Neuronal stem cell (in vitro differentiated cells): Measurements from ENCODE around the gene KRT75.

ENCODE experiments used
- DNase-seq: peaks from one replicate; pipeline ENCODE4 v3.0.0-alpha.2; 2013; ENCODE audit warnings: low spot score
- H2AFZ ChIP-seq: one replicate; pipeline ENCODE4 v1.6.1; 2013; ENCODE audit warnings: mild to moderate bottlenecking, low read length, inconsistent platforms
- H2AK5ac ChIP-seq: 2 replicates; pipeline ENCODE4 v1.6.1; 2013; ENCODE audit warnings: low read depth, mild to moderate bottlenecking, inconsistent platforms, low read length, moderate library complexity, mixed read lengths
- H2BK120ac ChIP-seq: 2 replicates; pipeline ENCODE4 v1.6.1; 2013; ENCODE audit warnings: low read depth, mild to moderate bottlenecking, inconsistent platforms, low read length, moderate library complexity, mixed read lengths
- H2BK12ac ChIP-seq: one replicate; pipeline ENCODE4 v1.6.1; 2013; ENCODE audit warnings: low read length, inconsistent platforms
- H2BK15ac ChIP-seq: 2 replicates; pipeline ENCODE4 v1.6.1; 2013; ENCODE audit warnings: mild to moderate bottlenecking, low read length, inconsistent platforms, mixed read lengths
- H2BK5ac ChIP-seq: one replicate; pipeline ENCODE4 v1.6.1; 2013; ENCODE audit warnings: inconsistent platforms, mild to moderate bottlenecking, low read length, moderate library complexity
- H3K14ac ChIP-seq: one replicate; pipeline ENCODE4 v1.6.1; 2013; ENCODE audit warnings: low read length, inconsistent platforms
- H3K18ac ChIP-seq: 2 replicates; pipeline ENCODE4 v1.6.1; 2013; ENCODE audit warnings: low read length, inconsistent platforms
- H3K23ac ChIP-seq: 2 replicates; pipeline ENCODE4 v1.6.1; 2013; ENCODE audit warnings: low read depth, mild to moderate bottlenecking, mixed read lengths, low read length, inconsistent platforms; ENCODE audit not compliant: poor library complexity
- H3K27ac ChIP-seq: replicated peaks from 3 replicates; pipeline ENCODE4 v1.5.1; 2013; ENCODE audit warnings: low read length, inconsistent platforms
- H3K27me3 ChIP-seq, 3 experiments: 2 replicates each; pipeline ENCODE4 v1.6.1; 2013; ENCODE audit warnings: low read length in 3 of 3, mild to moderate bottlenecking in 2 of 3, inconsistent platforms in 1 of 3, low read depth in 1 of 3, mixed read lengths in 1 of 3, moderate library complexity in 1 of 3; ENCODE audit not compliant: control insufficient read depth in 3 of 3, insufficient read depth in 3 of 3
- H3K36me3 ChIP-seq, 2 donors: replicated peaks in 1 of 2; 2 replicates each; pipeline ENCODE4 v1.6.1; 2013; ENCODE audit warnings: low read length in 2 of 2; ENCODE audit not compliant: control insufficient read depth in 2 of 2, insufficient read depth in 2 of 2
- H3K4ac ChIP-seq: 2 replicates; pipeline ENCODE4 v1.6.1; 2013; ENCODE audit warnings: inconsistent platforms, mild to moderate bottlenecking, low read length, moderate library complexity
- H3K4me1 ChIP-seq, 2 donors: 1 replicate in 1 of 2; 2 replicates in 1 of 2; pipeline ENCODE4 v1.6.1; 2013; ENCODE audit warnings: low read length in 2 of 2, low read depth in 1 of 2; ENCODE audit not compliant: control insufficient read depth in 2 of 2, insufficient read depth in 1 of 2
- H3K4me2 ChIP-seq: one replicate; pipeline ENCODE4 v1.6.1; 2013; ENCODE audit warnings: mild to moderate bottlenecking, low read length, inconsistent platforms; ENCODE audit not compliant: insufficient read depth, poor library complexity, severe bottlenecking
- H3K4me3 ChIP-seq, 2 donors: 2 replicates each; pipeline ENCODE4 v1.5.1; 2013; ENCODE audit warnings: low read length in 2 of 2, mild to moderate bottlenecking in 2 of 2, inconsistent platforms in 1 of 2, moderate library complexity in 1 of 2
- H3K79me1 ChIP-seq: one replicate; pipeline ENCODE4 v1.6.1; 2013; ENCODE audit warnings: low read depth, mild to moderate bottlenecking, inconsistent platforms, low read length, moderate library complexity
- H3K9ac ChIP-seq: one replicate; pipeline ENCODE4 v1.6.1; 2013; ENCODE audit warnings: mild to moderate bottlenecking, low read depth, low read length, inconsistent platforms; ENCODE audit not compliant: poor library complexity
- H3K9me3 ChIP-seq, 2 donors: replicated peaks in 1 of 2; 2 replicates each; pipeline versions ENCODE3 to v1.6.1; 2013; ENCODE audit warnings: low read length in 2 of 2, mild to moderate bottlenecking in 2 of 2, inconsistent platforms in 1 of 2, low read depth in 1 of 2, mixed read lengths in 1 of 2, moderate library complexity in 1 of 2; ENCODE audit not compliant: control insufficient read depth in 2 of 2, insufficient read depth in 1 of 2
- H4K8ac ChIP-seq: one replicate; pipeline ENCODE4 v1.6.1; 2013; ENCODE audit warnings: low read depth, mild to moderate bottlenecking, inconsistent platforms, low read length, moderate library complexity
- H4K91ac ChIP-seq: one replicate; pipeline ENCODE4 v1.6.1; 2013; ENCODE audit warnings: low read length, low read depth, mild to moderate bottlenecking, inconsistent platforms; ENCODE audit not compliant: poor library complexity
- WGBS, 2 donors: extraction: QIAGEN DNeasy Blood & Tissue Kit; methylation state at CpG; one replicate each; pipeline ENCODE4 v1.1.7; 2013; ENCODE audit warnings: missing lambda C conversion rate in 2 of 2, mixed read lengths in 1 of 2; ENCODE audit not compliant: insufficient read length in 2 of 2, insufficient replicate concordance in 1 of 2; ENCODE audit errors: extremely low coverage in 2 of 2; 5-methylcytosine and 5-hydroxymethylcytosine counted together

The KRT75 gene

DNA sequence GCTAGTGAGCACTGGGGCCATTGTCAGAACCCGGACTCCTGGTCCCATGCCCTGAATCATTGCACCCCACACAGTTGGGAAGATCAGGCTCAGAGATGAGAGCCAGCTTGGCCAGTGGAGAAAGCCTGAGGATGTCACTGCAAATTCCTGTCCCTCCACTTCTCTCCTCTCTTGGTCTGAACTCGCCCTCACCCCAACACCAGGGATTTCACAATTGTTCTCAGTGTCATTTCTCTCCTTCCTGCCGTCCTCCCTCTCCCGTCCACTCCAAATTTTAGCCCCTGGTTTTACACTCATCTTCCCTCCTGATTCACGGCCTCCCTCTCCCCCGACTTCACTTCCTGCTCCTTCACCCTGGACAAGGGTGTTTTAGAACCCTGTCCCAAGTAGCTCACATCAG lies 11.1 kb downstream of the KRT75 start:
- no CpG with 5 or more reads among the region's 6 CpGs for WGBS, 2 donors
- H3K27ac ChIP-seq, result no peak overlapping the region
- no peak for DNase-seq

DNA sequence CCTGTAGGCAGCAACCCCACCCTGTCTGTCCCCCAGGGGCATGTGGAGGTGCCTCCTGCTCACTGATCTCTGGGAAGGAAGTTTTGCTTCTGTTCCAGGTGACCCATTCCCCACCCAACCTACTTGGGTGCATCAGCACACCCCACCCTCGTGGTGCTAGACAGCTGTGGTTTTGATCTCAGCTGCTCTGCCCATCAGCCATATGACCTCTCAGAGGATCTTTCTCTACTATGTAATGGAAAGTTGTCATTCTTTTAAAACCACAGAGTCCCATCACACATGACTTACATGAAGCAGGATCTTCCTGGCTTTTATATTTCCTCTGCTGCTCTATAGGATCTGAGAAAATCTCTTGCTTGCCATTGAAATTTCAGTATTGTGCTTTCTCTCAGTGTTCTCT lies 14.5 kb downstream of the KRT75 start:
- no peak overlapping the region for H3K27ac ChIP-seq
- no peaks in the 10 kb centered on the region for H3K9me3 ChIP-seq
- DNase-seq, result no peak
- peaks cover 0 to 15% of the 10 kb centered on the region in 2 donors for H3K4me1 ChIP-seq
- H2BK15ac ChIP-seq, result no peak overlapping the region
- no peak overlapping the region for H2BK120ac ChIP-seq
- no peak overlapping the region for H4K91ac ChIP-seq
- no peak overlapping the region for H2BK5ac ChIP-seq
- peaks cover 0 to 7% (median 0%) of the 10 kb centered on the region in 3 experiments for H3K27me3 ChIP-seq
- no peak overlapping the region for H2BK12ac ChIP-seq
- H3K14ac ChIP-seq, result no peak overlapping the region
- no peak overlapping the region for H3K4me3 ChIP-seq
- no peak overlapping the region for H4K8ac ChIP-seq
- H3K79me1 ChIP-seq, result no peaks in the 10 kb centered on the region
- no peak overlapping the region for H3K4ac ChIP-seq
- no peak overlapping the region for H3K23ac ChIP-seq
- WGBS, 2 donors, result no CpG with 5 or more reads among the region's 1 CpG
- no peaks in the 10 kb centered on the region for H3K36me3 ChIP-seq
- H3K18ac ChIP-seq, result no peak overlapping the region
- H3K9ac ChIP-seq, result no peak overlapping the region
- H3K4me2 ChIP-seq, result no peak overlapping the region
- H2AFZ ChIP-seq, result no peak overlapping the region
- no peak overlapping the region for H2AK5ac ChIP-seq

More for the DNA sequence above, 11.1 kb downstream of the KRT75 start:
- H3K4me1 ChIP-seq, result peaks cover 0 to 8% of the 10 kb centered on the region in 2 donors
- H3K27me3 ChIP-seq, result peaks cover 0 to 7% (median 0%) of the 10 kb centered on the region in 3 experiments
- no peak overlapping the region for H4K8ac ChIP-seq
- H3K18ac ChIP-seq, result peak overlapping the region; percentile 15
- no peak overlapping the region for H2BK15ac ChIP-seq
- no peak overlapping the region for H4K91ac ChIP-seq
- H3K9me3 ChIP-seq, result no peaks in the 10 kb centered on the region
- H3K36me3 ChIP-seq, result no peaks in the 10 kb centered on the region
- H2BK12ac ChIP-seq, result no peak overlapping the region
- no peak overlapping the region for H3K14ac ChIP-seq
- H3K4me2 ChIP-seq, result no peak overlapping the region
- no peak overlapping the region for H2BK5ac ChIP-seq
- H3K4me3 ChIP-seq, result no peak overlapping the region
- no peak overlapping the region for H2AFZ ChIP-seq
- no peak overlapping the region for H2BK120ac ChIP-seq
- no peak overlapping the region for H3K4ac ChIP-seq
- H3K79me1 ChIP-seq, result no peaks in the 10 kb centered on the region
- H3K23ac ChIP-seq, result no peak overlapping the region
- no peak overlapping the region for H2AK5ac ChIP-seq
- no peak overlapping the region for H3K9ac ChIP-seq

DNA sequence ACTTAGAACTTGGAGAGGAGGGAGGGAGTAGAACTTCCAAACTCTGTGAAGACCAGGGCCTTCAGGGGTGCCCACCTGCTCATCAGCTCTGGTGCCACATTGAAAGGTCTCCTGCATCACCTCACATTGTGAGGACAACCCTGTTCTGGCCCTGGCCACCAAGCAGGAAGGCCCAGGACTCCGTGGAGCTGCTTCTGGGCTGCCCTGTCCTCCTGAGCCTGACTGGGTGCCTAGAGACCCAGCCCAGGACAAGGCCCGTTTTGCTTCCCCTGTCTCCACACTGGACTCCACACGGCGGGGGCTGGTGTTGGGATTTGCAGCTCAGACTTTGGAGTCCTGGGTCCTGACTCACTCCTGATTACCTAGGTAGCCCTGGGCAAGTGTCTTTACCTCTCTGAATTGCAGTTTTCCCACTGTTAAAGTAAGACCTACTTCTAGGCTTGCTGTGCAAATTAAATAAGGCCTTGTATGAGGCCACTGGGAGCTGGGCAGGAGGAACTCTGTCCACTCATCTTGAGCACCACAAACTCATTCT lies 15.5 kb downstream of the KRT75 start:
- Histone ChIP-seq H3K36me3 (no peaks in the 10 kb centered on the region), H3K27ac (no peak overlapping the region), H3K4me1 (peaks cover 0 to 17% of the 10 kb centered on the region in 2 donors), H2BK15ac (no peak overlapping the region), H3K4ac (no peak overlapping the region), H2AFZ (no peak overlapping the region), H2BK12ac (no peak overlapping the region), H3K14ac (no peak overlapping the region), H3K9ac (no peak overlapping the region), H3K18ac (no peak overlapping the region), H3K23ac (peak overlapping the region; percentile 34), H3K4me2 (no peak overlapping the region), H3K27me3 (peaks cover 0 to 7% (median 0%) of the 10 kb centered on the region in 3 experiments), H3K79me1 (no peaks in the 10 kb centered on the region), H3K4me3 (no peak overlapping the region), H2AK5ac (peak overlapping the region; percentile 22), H2BK120ac (no peak overlapping the region), H4K8ac (no peak overlapping the region), H4K91ac (no peak overlapping the region), H3K9me3 (no peaks in the 10 kb centered on the region), H2BK5ac (no peak overlapping the region)
- no CpG with 5 or more reads among the region's 4 CpGs for WGBS, 2 donors
- DNase-seq, result no peak

DNA sequence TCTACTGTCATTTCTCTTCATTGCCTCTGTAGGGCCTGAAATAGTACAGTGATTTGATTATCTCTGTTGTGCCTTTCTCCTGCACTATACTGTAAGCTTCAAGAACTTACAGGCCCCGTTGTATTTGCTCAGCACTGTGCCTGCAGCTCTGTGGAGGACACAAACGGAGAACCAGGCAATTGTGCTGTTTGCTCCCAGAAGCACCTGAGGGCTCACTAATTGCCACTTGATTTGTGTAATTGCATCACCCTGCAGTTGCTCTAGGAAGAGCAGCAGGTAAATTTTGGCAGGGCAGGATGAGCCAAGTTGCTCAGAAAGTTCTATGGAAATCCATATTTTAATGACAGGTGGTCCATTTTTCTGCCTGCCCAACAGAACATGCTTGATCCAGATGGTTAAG lies 16.4 kb downstream of the KRT75 start:
- no peak overlapping the region for H3K4me3 ChIP-seq
- no peaks in the 10 kb centered on the region for H3K9me3 ChIP-seq
- H2BK15ac ChIP-seq, result no peak overlapping the region
- no peak overlapping the region for H3K4me2 ChIP-seq
- no peak overlapping the region for H2BK5ac ChIP-seq
- no peaks in the 10 kb centered on the region for H3K79me1 ChIP-seq
- peak overlapping the region; percentile 29 for H2AK5ac ChIP-seq
- H3K23ac ChIP-seq, result no peak overlapping the region
- H3K18ac ChIP-seq, result no peak overlapping the region
- H3K9ac ChIP-seq, result no peak overlapping the region
- H2BK120ac ChIP-seq, result no peak overlapping the region
- peaks cover 0 to 19% of the 10 kb centered on the region in 2 donors for H3K4me1 ChIP-seq
- no peak overlapping the region for H3K4ac ChIP-seq
- no peaks in the 10 kb centered on the region for H3K36me3 ChIP-seq
- H2BK12ac ChIP-seq, result no peak overlapping the region
- no peak overlapping the region for H3K14ac ChIP-seq
- no peak overlapping the region for H3K27ac ChIP-seq
- DNase-seq, result no peak
- H4K8ac ChIP-seq, result no peak overlapping the region
- H2AFZ ChIP-seq, result no peak overlapping the region
- H3K27me3 ChIP-seq, result no peaks in the 10 kb centered on the region
- no CpG with 5 or more reads among the region's 2 CpGs for WGBS, 2 donors
- no peak overlapping the region for H4K91ac ChIP-seq
